ENCODE results near the gene ANKRD29. TPM values are rescaled to one million over a fixed set of nuclear protein-coding genes. Genes with fewer than 3 reads are reported as not detected.

Gene ANKRD29
- total and polyA plus RNA-seq, 2 of the 4 experiments (the other 2 are of a cell fraction) = 0.18 to 0.31 TPM

DNA sequence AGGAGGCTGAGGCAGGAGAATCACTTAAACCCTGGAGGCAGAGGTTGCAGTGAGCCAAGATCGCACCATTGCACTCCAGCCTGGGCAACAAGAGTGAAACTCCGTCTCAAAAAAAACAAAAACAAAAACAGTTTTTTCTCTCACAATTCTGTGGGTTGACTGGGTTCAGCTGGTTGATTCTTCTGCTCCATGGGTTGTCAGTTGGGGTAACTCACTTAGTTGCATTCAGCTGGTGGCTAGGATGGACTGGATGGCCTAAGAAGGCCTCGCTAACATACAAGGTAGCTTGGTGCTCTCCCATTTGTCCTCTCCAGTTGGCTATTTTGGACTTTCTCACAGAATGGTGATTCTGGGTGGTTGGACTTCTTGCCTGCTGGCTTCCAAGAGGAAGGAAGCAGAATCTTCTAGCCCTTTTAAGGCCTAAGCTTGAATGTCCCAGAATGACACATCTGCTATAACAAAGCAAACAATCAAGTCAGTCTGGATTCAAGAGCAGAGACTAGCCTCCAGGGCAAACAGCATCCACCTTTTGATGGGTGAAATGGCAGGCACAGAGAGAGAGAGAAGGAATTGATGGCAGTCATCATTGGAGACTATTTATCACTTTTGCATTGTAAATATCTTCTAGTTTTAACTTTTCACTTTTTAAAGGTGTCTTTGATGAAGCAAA is 44.4 kb upstream of the ANKRD29 start:
- intact Hi-C loops (cut with micrococcal nuclease) = no loop called here
- no peak overlapping the region for H4K91ac ChIP-seq (ENCODE audit: insufficient read depth, low read depth, low read length)
- H2BK5ac ChIP-seq (ENCODE audit: low read depth, low read length, poor library complexity, severe bottlenecking) = no peak overlapping the region
- H4K8ac ChIP-seq (ENCODE audit: low read depth in 2 of 2, low read length in 2 of 2) = no peak overlapping the region
- no peaks in the 10 kb centered on the region for H4K20me1 ChIP-seq (ENCODE audit: insufficient read depth, low read length)
- DNase-seq (no peak), ATAC-seq (ENCODE audit: low read depth) (no peak)
- TF ChIP-seq RCOR1 (IDR thresholded peaks at IDR 0.05; ENCODE audit: insufficient replicate concordance, low read length) (no peak), MAZ (IDR thresholded peaks at IDR 0.05; ENCODE audit: borderline replicate concordance, low read depth, low read length) (no peak), MXI1 (IDR thresholded peaks at IDR 0.05; ENCODE audit: borderline replicate concordance, low read depth, low read length) (no peak), RAD21 (IDR thresholded peaks at IDR 0.05; ENCODE audit: low read length) (no peak), CEBPB (IDR thresholded peaks at IDR 0.05; ENCODE audit: low read depth, low read length) (no peak), POLR2A (IDR thresholded peaks at IDR 0.05; ENCODE audit: low read depth, low read length) (no peak), CHD1 (IDR thresholded peaks at IDR 0.05; ENCODE audit: low read depth, low read length) (no peak), MAFK (IDR thresholded peaks at IDR 0.05; ENCODE audit: low read depth, low read length) (no peak)
- TF ChIP-seq, protein P1, sequence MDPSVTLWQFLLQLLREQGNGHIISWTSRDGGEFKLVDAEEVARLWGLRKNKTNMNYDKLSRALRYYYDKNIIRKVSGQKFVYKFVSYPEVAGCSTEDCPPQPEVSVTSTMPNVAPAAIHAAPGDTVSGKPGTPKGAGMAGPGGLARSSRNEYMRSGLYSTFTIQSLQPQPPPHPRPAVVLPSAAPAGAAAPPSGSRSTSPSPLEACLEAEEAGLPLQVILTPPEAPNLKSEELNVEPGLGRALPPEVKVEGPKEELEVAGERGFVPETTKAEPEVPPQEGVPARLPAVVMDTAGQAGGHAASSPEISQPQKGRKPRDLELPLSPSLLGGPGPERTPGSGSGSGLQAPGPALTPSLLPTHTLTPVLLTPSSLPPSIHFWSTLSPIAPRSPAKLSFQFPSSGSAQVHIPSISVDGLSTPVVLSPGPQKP (IDR thresholded peaks at IDR 0.05; ENCODE audit: borderline replicate concordance, low read depth, low read length) = no peak
- H3K14ac ChIP-seq (replicated peaks; ENCODE audit: low read depth, low read length) = no peak overlapping the region
- no CpG with 5 or more reads among the region's 3 CpGs for WGBS, 2 experiments (ENCODE audit: extremely low coverage in 2 of 2, insufficient read length in 1 of 2)
- ChIA-PET CTCF (no interaction called here), POLR2A (ENCODE audit: unreplicated experiment) (no interaction called here)
- no peaks in the 10 kb centered on the region for H3K9me1 ChIP-seq (ENCODE audit: insufficient read depth, low read length)
- H4K5ac ChIP-seq (ENCODE audit: low read depth, low read length) = no peak overlapping the region
- no peaks in the 10 kb centered on the region for H3K79me1 ChIP-seq (ENCODE audit: low read depth in 1 of 2, low read length in 2 of 2)
- no peak overlapping the region for H2AK5ac ChIP-seq (ENCODE audit: low read depth, low read length)
- in situ Hi-C loops (cut with MboI; ENCODE audit: low sequenced_read_pairs) = no loop called here
- no peaks in the 10 kb centered on the region for H3K36me3 ChIP-seq (ENCODE audit: control insufficient read depth, insufficient read depth, low read length)
- no peak overlapping the region for H3K27ac ChIP-seq (ENCODE audit: insufficient read depth, low read length)
- H3K9ac ChIP-seq (ENCODE audit: low read depth, low read length) = no peak overlapping the region
- no peak overlapping the region for H3K18ac ChIP-seq (ENCODE audit: low read depth, low read length)
- H2AFZ ChIP-seq (replicated peaks; ENCODE audit: low read length, poor library complexity) = no peak overlapping the region
- H3K27me3 ChIP-seq (ENCODE audit: control insufficient read depth, insufficient read depth, low read length) = peaks cover 11% of the 10 kb centered on the region
- peaks cover 5% of the 10 kb centered on the region; the same call in 1 of the 2 replicates for H3K9me3 ChIP-seq (ENCODE audit: control insufficient read depth, insufficient read depth, low read length)
- H2AK9ac ChIP-seq (replicated peaks; ENCODE audit: low read depth, low read length, poor library complexity) = no peak overlapping the region
- H3K4ac ChIP-seq (ENCODE audit: low read depth, low read length) = no peak overlapping the region
- no peak overlapping the region for H3K56ac ChIP-seq (ENCODE audit: extremely low read depth, insufficient read depth, low read length)
- H3K23ac ChIP-seq (ENCODE audit: low read depth, low read length) = no peak overlapping the region
- no peaks in the 10 kb centered on the region for H3K4me1 ChIP-seq (ENCODE audit: control insufficient read depth, insufficient read depth, low read length)
- no TSS peak for BruUV-seq (replicated peaks)
- H3K4me3 ChIP-seq (ENCODE audit: insufficient read depth, low read depth, low read length) = no peak overlapping the region
- dilution Hi-C loops (cut with HindIII; ENCODE audit: low sequenced_read_pairs, unreplicated experiment) = no loop called here
- H2BK120ac ChIP-seq (ENCODE audit: low read depth, low read length) = no peak overlapping the region
- H3K4me2 ChIP-seq (ENCODE audit: low read depth, low read length) = no peak overlapping the region
- H2BK20ac ChIP-seq (ENCODE audit: low read depth, low read length) = no peak overlapping the region
- H2BK15ac ChIP-seq (ENCODE audit: low read depth, low read length) = no peak overlapping the region

Data from IMR-90 (cell line).